ENCODE measurements around the gene MFRP.
A peak's percentile ranks its signal among the peaks of the same experiment; 100 is the strongest.

MFRP gene

DNA sequence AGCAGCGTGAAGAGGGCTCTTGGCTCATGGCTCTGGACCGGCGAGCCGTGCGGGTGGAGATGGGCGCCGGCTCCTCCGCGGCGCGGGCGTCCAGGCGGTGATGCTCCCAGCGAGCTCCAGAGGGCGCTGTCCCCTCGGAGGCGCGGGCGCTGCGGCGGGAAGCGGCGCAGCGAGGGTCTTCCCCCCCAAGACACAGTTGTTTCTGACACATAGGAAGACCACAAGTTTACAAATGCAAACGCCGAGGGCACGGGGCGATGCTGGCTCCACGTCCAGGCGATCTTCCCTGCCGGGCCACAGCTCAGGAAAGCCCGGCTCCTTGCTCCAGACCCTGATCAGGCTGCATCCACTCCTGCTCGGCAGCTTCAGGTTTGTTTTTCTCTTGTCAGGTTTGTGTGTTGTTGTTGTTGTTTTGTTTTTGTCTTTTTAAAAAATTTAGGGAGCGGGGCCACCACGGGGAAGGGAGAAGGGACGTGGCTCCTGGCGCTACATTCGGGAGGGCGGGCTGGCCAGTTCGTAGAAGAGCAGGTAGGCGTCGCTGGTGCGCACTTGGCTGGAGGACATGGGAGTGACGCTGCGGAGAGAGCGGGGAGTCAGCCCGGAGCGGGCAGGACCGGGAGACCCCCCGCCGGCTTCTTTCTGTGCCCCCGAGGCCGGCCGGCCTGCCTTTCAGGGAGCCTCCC is 10.0 kb upstream of the MFRP start:
- peak; percentile 89 for DNase-seq (ENCODE audit: insufficient read length, low spot score)
- no peak for FAIRE-seq
- no peak for TF ChIP-seq POLR2A (IDR thresholded peaks at IDR 0.05; ENCODE audit: low read depth, low read length)

GRCh38 chr11:119355091-119355843 is 8.8 kb upstream of the MFRP start:
- FAIRE-seq, result no peak
- no peak for TF ChIP-seq POLR2A (IDR thresholded peaks at IDR 0.05; ENCODE audit: low read depth, low read length)
- DNase-seq (ENCODE audit: insufficient read length, low spot score), result no peak

DNA sequence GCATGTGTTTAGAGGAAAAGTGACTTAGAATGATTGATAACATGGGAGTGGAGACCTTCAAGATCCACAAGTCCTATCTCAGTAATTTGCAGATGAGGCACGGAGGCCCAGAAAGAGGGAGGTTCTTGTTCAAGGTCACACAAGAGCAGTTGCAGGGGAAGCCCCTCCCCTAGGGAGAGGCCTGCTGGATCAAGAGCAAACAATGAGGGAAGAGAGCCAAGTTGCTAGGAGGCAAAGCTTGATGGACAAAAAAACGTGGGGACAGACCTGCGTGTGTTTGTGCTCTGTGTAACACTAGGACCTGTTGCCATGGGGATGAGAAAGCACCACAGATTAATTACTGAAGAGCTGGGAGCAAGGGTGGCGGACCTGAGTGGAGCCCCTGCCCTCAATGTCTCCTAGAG is 6.4 kb upstream of the MFRP start:
- FAIRE-seq (no peak), DNase-seq (ENCODE audit: insufficient read length, low spot score) (no peak)
- TF ChIP-seq POLR2A (IDR thresholded peaks at IDR 0.05; ENCODE audit: low read depth, low read length), result no peak

GRCh38 chr11:119351232-119351631 is 4.7 kb upstream of the MFRP start:
- no peak for TF ChIP-seq POLR2A (IDR thresholded peaks at IDR 0.05; ENCODE audit: low read depth, low read length)
- no peak for FAIRE-seq

DNA sequence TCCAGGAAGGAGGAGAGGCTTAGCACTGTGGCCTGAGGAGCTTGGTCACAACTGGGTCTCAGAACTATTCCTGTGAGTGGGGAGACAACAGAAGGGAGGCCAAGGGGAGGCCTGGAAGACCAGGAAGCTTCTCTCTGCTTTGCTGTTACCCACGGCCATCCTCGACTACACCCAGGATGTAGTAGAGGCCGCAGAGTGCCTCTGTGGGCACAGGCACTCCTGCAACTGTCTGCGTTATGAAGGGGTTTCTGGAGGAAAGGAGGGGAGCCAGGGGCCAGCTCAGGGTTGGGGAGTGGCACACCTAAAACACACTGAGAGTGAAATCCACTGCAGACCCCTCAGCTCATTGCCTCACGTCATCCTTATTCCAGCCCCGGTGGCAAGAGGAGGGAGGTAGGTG is 3.8 kb upstream of the MFRP start:
- no peak for TF ChIP-seq POLR2A (IDR thresholded peaks at IDR 0.05; ENCODE audit: low read depth, low read length)
- DNase-seq (ENCODE audit: insufficient read length, low spot score) (no peak), FAIRE-seq (no peak)

More at GRCh38 chr11:119351232-119351631, 4.7 kb upstream of the MFRP start:
- no peak for DNase-seq (ENCODE audit: insufficient read length, low spot score)

- no peak for TF ChIP-seq POLR2A (IDR thresholded peaks at IDR 0.05; ENCODE audit: low read depth, low read length)
- FAIRE-seq (no peak), DNase-seq (ENCODE audit: insufficient read length, low spot score) (no peak)
Observed at GRCh38 chr11:119347940-119348605, 1.6 kb upstream of the MFRP start.

- TF ChIP-seq POLR2A (IDR thresholded peaks at IDR 0.05; ENCODE audit: low read depth, low read length), result no peak
- no peak for FAIRE-seq
- DNase-seq (ENCODE audit: insufficient read length, low spot score), result no peak
Observed at GRCh38 chr11:119347242-119347641, 737 bp upstream of the MFRP start.

- no peak for TF ChIP-seq POLR2A (IDR thresholded peaks at IDR 0.05; ENCODE audit: low read depth, low read length)
- FAIRE-seq (no peak), DNase-seq (ENCODE audit: insufficient read length, low spot score) (no peak)
Observed at GRCh38 chr11:119345685-119346084, 820 bp downstream of the MFRP start.

GRCh38 chr11:119344291-119345010 is 2.1 kb downstream of the MFRP start:
- TF ChIP-seq POLR2A (IDR thresholded peaks at IDR 0.05; ENCODE audit: low read depth, low read length), result no peak
- FAIRE-seq (no peak), DNase-seq (ENCODE audit: insufficient read length, low spot score) (no peak)

DNA sequence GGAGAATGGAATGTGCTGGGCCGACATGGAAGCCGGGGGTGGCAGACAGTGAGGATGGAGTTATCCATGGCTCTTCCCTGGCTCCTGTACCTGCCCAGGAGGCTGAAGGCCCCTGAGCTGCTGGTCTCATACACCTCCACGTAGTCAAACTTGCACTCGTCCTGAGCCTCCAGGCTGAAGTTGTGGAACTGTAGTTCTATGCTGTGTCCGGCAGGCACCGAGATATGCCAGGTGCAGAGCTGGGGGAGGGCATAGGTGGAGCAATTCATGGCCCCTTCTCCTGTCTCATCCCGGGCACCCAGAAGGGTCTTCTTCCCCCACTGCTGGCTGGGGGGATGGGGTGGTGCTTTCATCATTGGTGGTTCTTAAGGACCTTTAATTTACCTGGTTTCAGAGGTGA is 2.8 kb downstream of the MFRP start:
- FAIRE-seq (no peak), DNase-seq (ENCODE audit: insufficient read length, low spot score) (no peak)
- TF ChIP-seq POLR2A (IDR thresholded peaks at IDR 0.05; ENCODE audit: low read depth, low read length), result no peak

- DNase-seq (ENCODE audit: insufficient read length, low spot score) (no peak), FAIRE-seq (no peak)
- no peak for TF ChIP-seq POLR2A (IDR thresholded peaks at IDR 0.05; ENCODE audit: low read depth, low read length)
Observed at GRCh38 chr11:119342362-119343130, 4.0 kb downstream of the MFRP start.

DNA sequence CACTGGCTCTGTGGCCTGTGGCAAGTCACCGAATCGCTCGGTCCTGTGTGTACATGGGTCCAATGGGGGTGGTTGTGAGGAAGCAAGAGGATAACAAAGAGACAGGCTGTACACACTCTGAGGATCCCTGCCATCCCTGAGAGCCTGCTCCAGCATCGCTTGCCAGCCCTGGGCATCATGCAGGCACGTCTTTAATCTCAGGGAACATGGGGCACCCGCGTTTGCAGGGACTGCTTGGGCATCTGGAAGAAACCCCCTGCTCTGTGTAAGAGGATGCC is 4.5 kb downstream of the MFRP start:
- no peak for TF ChIP-seq POLR2A (IDR thresholded peaks at IDR 0.05; ENCODE audit: low read depth, low read length)
- no peak for FAIRE-seq
- DNase-seq (ENCODE audit: insufficient read length, low spot score), result no peak

DNA sequence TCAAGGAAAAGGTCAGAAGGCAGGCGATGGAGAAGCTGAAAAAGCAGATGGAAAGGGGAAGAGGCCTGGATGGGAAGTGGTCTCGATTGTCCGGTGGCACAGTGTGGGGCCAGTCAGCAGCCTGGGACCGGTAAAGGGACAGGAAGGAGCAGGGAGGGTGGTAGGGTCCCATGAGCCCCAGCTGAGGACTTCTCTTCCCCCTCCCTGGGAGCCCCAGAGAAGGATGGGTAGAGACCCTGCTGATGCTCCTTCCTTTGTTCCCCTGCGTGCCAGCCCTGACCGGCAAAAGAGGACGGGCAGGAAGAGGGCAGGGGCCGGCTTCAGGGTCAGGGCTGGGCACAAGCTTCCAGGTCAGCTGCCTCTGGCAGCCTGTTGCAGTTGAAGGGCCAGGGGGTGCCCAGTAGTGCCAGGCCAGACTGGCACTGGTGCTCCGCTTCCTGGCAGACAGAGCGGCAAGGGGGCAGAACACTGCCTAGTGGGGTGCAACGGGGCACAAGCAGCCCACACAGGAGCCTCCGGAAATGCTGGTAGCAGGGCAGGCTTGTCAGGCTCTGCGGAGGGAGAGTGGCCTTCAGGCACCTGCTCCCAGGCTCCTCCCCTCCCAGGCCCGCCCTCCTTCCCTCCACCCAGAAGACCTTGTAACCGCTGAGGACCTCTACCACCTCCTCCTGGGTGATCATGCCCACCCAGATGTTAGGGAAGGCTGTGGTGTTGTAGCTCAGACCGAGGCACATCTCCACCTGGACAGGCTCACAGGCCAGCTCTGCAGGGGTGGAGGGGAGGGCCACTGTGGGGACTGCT is 5.1 kb downstream of the MFRP start:
- no peak for TF ChIP-seq POLR2A (IDR thresholded peaks at IDR 0.05; ENCODE audit: low read depth, low read length)
- FAIRE-seq (no peak), DNase-seq (ENCODE audit: insufficient read length, low spot score) (no peak)
